T follicular helper cell (primary cell): ENCODE results near the gene CLIC3.
"Not testable (repeated sequence)": the region's sequence is repeated elsewhere in the genome, so short reads cannot be mapped to it uniquely, and the experiment has no call there.

Experiments used
- DNase-seq: peaks from one replicate; pipeline ENCODE4 v3.0.0-alpha.2; 2020; ENCODE audit warnings: low read depth
- total RNA-seq, 2 experiments: gene quantifications; one replicate each; lab custom pipeline; 2026; lab: John Stamatoyannopoulos, UW

The CLIC3 gene, protein sequence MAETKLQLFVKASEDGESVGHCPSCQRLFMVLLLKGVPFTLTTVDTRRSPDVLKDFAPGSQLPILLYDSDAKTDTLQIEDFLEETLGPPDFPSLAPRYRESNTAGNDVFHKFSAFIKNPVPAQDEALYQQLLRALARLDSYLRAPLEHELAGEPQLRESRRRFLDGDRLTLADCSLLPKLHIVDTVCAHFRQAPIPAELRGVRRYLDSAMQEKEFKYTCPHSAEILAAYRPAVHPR
- 0.17 to 6.5 reads per million in 2 experiments for total RNA-seq

GRCh38 chr9:136996361-136997292 lies at the start of gene CLIC3:
CLIC3 (minus strand) TSS chr9:136996568; CDS start chr9:136996543, 25 bp downstream.
- no peak for DNase-seq

DNA sequence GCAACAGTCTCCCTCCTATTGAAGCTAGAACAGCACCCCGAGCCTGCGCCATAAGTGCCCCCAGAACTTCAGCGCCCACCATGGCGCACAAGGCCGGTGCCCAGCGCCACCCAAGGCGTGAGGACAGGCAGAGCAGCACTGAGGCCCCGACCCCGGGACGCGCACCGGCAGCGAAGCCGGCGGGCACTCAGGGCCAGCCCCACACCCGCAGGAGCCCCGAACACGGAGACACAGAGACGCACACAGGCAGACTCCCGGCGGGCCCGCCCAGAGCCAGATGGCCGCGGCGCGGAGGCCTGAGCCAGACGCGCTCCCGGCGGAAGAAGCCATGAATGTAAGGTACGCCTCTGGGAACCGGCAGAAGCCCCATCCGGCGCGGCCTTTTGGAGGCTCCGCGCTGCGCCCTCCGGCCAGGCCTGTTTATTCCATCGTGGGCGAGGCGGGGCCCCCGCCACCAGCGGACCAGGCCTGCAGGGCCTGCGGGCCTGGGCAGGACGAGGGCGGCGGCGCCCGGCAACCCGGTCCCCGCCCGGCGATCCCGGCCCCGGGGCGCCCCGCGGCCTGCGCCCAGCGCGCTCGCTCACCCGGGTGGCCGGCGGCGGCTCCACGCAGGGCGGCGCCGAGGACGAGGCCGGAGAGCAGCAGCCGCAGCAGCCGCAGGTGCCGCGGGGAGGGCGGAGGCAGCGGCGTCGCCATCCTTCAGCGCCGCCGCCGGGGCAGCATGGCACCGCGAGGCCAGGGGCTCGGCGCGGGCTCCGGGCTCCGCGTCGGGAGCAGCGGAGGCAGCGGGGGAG lies 49.1 kb upstream of the CLIC3 start:
- DNase-seq: no peak

DNA sequence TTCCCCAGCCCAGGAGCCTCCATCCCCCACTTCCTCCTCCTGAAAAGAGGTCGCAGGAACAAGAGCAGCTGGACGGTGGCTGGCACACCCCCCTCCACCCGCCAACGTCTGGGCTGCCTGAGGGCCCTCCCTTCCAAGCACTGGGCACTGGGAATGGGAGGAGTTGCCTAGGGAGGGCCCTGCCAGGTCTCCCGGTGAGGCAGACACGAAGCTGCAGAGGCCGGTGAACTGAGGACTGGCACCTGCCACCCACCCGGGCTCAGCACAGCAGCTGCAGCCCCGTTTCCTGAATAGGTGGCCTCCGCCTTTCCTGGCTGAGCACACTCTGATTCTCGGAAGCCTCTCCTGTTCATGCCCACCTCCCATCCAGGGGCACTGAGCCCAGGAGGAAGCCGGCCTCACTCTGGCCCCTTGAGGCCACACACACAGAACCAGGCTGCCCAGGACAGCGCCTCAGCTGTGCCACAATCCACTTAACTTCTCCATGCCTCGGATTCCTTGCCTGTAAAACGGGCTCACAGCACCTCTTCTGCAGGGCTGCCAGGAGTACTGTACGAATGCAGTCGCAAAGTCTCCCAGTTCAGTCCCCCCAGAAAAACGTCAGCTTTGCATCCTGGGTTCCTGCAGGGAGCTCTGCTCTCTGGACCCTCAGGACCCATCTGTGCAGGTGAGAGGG lies 48.3 kb upstream of the CLIC3 start:
- no peak for DNase-seq

DNA sequence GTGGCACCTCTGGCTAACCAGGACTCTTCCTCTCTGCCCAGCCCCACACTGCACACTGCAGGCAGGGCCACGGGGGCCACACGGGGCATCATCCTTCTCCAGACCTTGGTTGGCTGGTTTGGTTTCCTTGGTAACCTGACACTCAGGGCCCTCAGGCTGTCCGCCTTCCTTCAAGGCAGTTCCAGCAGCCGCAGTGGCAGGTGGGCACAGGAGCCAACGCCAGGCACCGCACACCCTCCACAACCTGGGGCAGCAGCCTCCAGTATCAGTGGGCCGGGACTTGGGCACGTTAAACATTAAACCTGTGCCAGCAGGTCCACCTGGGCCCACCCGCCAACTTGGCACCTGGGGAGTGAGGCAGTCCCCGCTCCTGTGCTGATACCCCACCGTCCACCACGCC lies 47.7 kb upstream of the CLIC3 start:
- DNase-seq: no peak

GRCh38 chr9:137042751-137043727 lies 46.7 kb upstream of the CLIC3 start:
- no peak for DNase-seq

GRCh38 chr9:137041124-137041523 lies 44.8 kb upstream of the CLIC3 start:
- no peak for DNase-seq

GRCh38 chr9:137040568-137040967 lies 44.2 kb upstream of the CLIC3 start:
- no peak for DNase-seq

GRCh38 chr9:137039611-137040366 lies 43.4 kb upstream of the CLIC3 start:
- DNase-seq: no peak

GRCh38 chr9:137038916-137039315 lies 42.5 kb upstream of the CLIC3 start:
- DNase-seq: no peak

- no peak for DNase-seq
Measured at GRCh38 chr9:137037483-137037882, 41.1 kb upstream of the CLIC3 start.

GRCh38 chr9:137037035-137037434 lies 40.7 kb upstream of the CLIC3 start:
- no peak for DNase-seq

DNA sequence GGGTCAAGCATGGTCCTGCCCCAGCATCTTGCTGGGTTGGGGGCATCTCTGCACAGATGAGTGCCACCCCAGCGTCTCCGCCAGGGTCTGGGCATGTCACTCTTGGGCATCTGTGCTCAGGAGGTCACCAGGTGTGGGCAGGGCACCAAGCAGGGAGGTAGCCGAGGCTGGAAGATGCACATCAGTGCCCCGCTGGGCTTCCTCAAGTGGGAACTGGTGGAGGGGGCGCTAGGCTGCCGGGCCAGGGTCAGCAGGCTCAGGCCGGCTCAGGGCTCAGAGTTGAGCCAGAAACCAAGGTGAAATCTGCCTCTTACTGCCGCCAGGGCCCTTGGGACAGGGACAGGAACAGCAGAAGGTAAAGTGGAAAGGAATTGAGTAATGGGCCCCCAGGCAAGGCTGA lies 39.6 kb upstream of the CLIC3 start:
- no peak for DNase-seq

- DNase-seq: no peak
Measured at GRCh38 chr9:137035507-137035834, 39.1 kb upstream of the CLIC3 start.

GRCh38 chr9:137034709-137035506 lies 38.5 kb upstream of the CLIC3 start:
- peak; percentile 78 for DNase-seq

DNA sequence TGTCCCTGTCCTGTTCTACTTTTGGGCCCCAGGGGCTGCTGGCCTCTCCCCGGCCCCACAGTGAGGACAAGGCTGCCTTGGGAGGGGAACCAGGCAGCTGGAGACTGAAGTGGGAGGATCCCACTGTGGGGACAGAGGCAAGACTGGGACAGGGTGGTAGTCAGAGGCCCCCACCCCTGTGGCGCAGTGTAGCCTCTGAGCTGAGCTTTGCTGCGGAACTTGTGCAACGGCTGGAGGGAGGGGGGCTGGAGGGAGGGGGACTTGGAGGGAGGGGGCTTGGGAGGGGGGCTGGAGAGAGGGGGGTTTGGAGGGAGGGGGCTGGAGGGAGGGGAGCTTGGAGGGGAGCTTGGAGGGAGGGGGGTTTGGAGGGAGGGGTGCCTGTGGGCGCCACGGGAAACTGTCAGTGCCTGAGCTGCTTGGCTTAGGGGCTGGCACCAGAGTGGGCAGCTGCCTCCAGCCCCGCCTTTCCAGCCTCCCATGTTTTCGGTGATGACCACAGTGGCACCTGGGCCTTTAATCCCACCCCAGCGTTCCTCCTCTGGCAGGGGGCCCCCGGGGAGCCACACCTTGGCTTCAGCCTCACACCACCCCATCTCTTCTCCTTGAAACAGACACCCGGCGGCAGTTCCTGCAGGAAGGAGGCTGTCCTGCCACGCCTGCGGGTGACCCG lies 37.8 kb upstream of the CLIC3 start:
- no peak for DNase-seq

GRCh38 chr9:137033481-137033880 lies 37.1 kb upstream of the CLIC3 start:
- DNase-seq: not testable (repeated sequence)

GRCh38 chr9:137032858-137033257 lies 36.5 kb upstream of the CLIC3 start:
- no peak for DNase-seq

DNA sequence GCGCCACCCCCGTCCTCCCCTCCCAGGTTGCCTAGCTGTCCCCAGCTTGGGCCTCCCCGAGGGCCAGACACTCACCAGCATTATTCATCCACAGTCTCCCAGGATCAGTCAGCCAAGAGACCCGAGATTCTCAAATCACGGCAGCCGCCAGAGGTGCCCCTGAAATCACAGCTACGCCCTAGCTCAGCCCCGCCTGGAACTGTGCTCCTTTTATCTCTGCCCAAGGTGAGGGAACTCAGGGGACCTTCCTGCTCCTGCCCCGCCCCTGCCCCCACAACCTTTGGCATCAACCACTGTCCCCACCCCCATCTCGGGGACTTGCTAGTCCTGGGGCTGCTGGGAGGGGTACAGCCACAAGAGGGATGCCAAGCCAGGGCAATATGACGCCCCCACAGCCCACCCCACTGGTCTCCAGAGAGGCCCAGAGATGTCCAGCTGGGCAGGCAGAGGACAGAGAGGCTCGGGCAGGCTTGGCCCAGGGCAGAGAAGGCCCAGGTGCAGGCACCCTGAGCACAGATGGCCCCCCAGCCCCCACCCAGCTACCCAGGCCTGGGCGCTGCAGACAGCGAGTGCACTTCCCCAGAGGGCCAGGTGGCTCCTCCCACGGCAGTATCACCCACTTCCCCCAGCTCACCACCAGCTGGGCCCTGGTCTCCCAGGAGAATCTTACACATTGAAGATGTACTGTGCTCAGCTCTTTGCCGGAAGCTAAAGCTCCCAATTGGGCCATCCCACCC lies 35.7 kb upstream of the CLIC3 start, which contains the start of gene FUT7:
Gene FUT7, minus strand, starts transcription at position 185 of the 737 bp plus-strand sequence. Its CDS starts 97 bp downstream, at position 88.
- no peak for DNase-seq
